Memory B cell (primary cell): ENCODE measurements around the gene MON1A.
A peak's percentile ranks its signal among the peaks of the same experiment; 100 is the strongest.

Source experiments
- ATAC-seq: fragments of 150-1000 bp; cut with Tn5 transposase; 2 replicates; pipeline ENCODE4 v1.10.0; 2021; ENCODE audit warnings: low read depth, mild to moderate bottlenecking, moderate library complexity
- DNase-seq, 2 donors: peaks; one replicate each; pipeline ENCODE4 v3.0.0; 2022; ENCODE audit warnings: low spot score in 2 of 2
- H3K27ac Mint-ChIP-seq: one replicate; pipeline ENCODE4 v1.8.0; 2022; ENCODE audit warnings: mild to moderate bottlenecking, moderate library complexity, mixed read lengths
- H3K27me3 Mint-ChIP-seq: one replicate; pipeline ENCODE4 v1.8.0; 2022; ENCODE audit warnings: mixed read lengths
- H3K36me3 Mint-ChIP-seq: one replicate; pipeline ENCODE4 v1.8.0; 2022; ENCODE audit warnings: mild to moderate bottlenecking, mixed read lengths
- H3K4me1 Mint-ChIP-seq: one replicate; pipeline ENCODE4 v1.8.0; 2022; ENCODE audit warnings: mixed read lengths
- H3K4me3 Mint-ChIP-seq: one replicate; pipeline ENCODE4 v1.8.0; 2022; ENCODE audit warnings: mild to moderate bottlenecking, moderate library complexity, mixed read lengths
- H3K9me3 Mint-ChIP-seq: one replicate; pipeline ENCODE4 v1.8.0; 2022; ENCODE audit warnings: mixed read lengths

The MON1A gene

DNA sequence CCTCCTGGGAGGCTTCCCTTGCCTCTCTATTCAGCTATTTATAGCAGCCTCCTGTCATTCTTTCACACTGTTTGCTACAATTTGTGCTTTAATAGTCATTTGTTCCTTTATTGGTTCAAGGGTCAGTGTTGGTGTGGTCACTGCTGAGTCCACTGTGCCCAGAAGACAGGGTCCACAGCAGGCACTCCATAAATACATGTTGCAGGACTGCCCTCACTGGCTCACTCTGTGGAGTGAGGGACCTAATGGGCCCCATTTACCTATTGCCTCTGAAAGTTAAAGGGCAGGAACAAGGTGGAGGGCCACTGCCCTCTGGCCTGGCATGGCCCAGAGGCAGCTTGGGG lies 42.7 kb downstream of the MON1A start:
- Mint-ChIP-seq H3K4me1 (no peaks in the 10 kb centered on the region), H3K4me3 (no peak overlapping the region), H3K9me3 (no peaks in the 10 kb centered on the region), H3K36me3 (no peaks in the 10 kb centered on the region), H3K27ac (no peak overlapping the region), H3K27me3 (no peaks in the 10 kb centered on the region)
- ATAC-seq = no peak
- DNase-seq = no peak

DNA sequence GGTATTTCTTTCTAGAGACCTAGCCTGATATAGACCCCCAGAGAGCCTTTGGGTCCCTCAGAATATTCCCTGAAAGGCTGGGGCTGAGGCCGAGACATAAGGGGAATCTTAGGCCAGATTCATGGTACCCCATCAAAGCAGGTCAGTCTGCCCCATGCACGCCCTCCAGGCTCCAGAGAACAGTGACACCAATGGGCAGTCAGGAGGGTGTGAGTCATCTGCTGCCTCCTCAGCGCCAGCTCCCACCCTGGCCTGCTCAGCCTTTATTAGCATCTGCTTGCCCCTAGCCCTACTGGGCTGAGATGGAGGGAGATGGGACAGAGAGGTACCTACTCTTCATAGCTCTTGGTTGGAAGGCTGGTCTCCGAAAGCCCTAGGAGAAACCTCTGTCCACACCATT lies 45.6 kb downstream of the MON1A start:
- Mint-ChIP-seq H3K36me3 (no peaks in the 10 kb centered on the region), H3K27me3 (peaks cover 3% of the 10 kb centered on the region), H3K4me1 (no peaks in the 10 kb centered on the region), H3K9me3 (no peaks in the 10 kb centered on the region), H3K27ac (no peak overlapping the region), H3K4me3 (no peak overlapping the region)
- DNase-seq (no peak), ATAC-seq (no peak)

DNA sequence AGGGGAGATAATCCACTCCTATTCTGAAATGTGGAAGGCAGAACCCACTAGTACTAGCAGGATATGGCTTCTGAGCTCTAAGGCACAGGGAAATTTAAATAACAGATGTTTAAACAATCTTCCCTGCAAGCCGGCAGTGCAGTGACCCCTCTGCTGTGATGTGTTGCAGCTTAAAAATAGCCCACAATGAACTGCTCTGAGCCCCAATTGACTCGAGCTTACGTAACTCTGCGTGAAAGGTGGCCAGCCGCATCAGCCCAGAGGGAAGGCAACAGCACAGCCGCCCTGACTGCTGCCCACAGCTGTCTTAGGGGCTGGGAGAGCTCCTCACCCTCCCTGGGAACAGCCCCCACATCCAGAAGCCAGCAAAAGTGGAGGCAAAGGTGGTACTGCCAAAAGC lies 47.4 kb downstream of the MON1A start:
- no peak overlapping the region for H3K4me3 Mint-ChIP-seq
- DNase-seq (no peak), ATAC-seq (no peak)
- H3K36me3 Mint-ChIP-seq = no peaks in the 10 kb centered on the region
- H3K4me1 Mint-ChIP-seq = no peaks in the 10 kb centered on the region
- H3K27me3 Mint-ChIP-seq = peaks cover 3% of the 10 kb centered on the region
- no peaks in the 10 kb centered on the region for H3K9me3 Mint-ChIP-seq
- H3K27ac Mint-ChIP-seq = no peak overlapping the region

DNA sequence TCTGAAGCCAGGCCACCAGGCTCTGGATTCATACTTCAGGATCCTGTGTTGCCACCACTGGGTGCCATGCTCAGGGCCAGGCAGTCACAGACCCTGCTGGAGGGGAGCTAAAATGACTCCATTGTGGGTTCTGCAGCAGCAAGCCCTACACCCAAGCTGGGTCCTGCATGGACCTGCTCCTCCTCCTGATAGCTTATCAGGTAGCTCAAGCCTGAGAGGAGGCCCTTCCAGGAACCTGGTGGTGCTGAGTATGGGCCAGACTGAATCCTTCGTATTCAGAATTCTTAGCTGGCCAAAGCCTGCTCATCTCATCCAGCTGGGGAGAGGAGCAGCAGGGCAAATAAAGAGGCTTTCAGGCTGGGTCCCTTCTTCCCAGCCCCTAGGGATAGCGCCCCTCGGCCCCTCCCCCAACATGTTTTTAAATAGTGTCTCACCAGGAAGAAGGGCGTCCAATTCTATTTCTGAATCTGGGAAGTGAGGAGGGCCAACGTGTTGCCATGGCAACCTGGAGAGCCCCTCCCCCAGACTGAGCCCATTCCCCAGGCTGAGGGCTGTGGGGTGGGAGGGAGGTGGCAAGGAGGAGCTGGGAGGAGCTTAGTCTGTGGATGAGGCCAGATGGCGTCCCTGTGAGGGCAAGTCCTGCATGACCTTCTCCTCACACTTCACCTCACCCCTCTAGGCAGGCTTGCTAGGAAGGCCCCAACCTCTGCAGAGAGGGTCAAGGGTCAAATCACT lies 48.9 kb downstream of the MON1A start:
- Mint-ChIP-seq H3K4me1 (no peaks in the 10 kb centered on the region), H3K27me3 (peaks cover 6% of the 10 kb centered on the region), H3K9me3 (no peaks in the 10 kb centered on the region), H3K4me3 (no peak overlapping the region), H3K27ac (no peak overlapping the region), H3K36me3 (no peaks in the 10 kb centered on the region)
- no peak for ATAC-seq
- DNase-seq = no peak

DNA sequence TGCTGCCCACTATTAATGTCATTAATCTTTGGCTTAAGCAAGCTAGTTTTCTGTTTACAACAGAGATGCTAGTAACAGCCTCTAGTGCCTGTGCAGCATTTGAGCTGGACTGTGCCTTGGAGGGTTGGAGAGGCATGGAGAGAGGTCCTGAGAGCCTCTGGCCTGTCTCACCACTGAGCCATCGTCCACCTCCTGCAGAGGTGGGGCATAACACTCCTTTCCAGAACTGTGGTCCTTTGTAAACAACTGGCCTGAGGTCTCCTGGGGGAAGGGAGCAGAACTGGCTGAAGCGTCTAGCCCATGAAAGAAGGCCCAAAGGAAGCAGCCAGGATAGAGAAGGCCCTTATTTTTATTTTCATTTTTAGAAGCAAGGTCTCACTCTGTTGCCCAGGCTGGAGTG lies 49.9 kb downstream of the MON1A start:
- no peaks in the 10 kb centered on the region for H3K4me1 Mint-ChIP-seq
- no peak overlapping the region for H3K27ac Mint-ChIP-seq
- no peaks in the 10 kb centered on the region for H3K9me3 Mint-ChIP-seq
- H3K4me3 Mint-ChIP-seq = no peak overlapping the region
- peaks cover 6% of the 10 kb centered on the region for H3K27me3 Mint-ChIP-seq
- H3K36me3 Mint-ChIP-seq = no peaks in the 10 kb centered on the region
- DNase-seq (no peak), ATAC-seq (no peak)

DNA sequence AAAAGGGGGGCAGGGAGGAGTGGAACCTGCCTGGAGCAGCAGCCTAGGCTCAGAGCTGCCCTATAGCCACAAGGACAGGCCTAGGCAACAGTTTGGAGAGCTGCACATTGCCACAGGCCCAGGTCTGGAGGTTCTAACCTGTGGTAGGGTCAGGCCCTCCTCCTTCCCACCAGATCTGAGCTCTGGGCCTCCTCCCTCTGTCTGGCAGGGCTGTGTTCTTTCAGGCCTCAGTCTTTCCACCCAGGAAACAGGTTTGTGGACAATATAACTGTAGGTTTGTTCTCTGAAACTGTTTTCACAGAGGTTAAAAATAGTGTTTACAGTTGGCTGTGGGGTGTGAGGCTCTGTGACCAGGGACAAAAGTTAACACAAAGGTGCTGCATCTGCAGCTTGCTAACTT lies 50.9 kb downstream of the MON1A start:
- H3K4me3 Mint-ChIP-seq = no peak overlapping the region
- no peaks in the 10 kb centered on the region for H3K36me3 Mint-ChIP-seq
- ATAC-seq = no peak
- DNase-seq = no peak
- no peaks in the 10 kb centered on the region for H3K4me1 Mint-ChIP-seq
- peaks cover 6% of the 10 kb centered on the region for H3K27me3 Mint-ChIP-seq
- H3K27ac Mint-ChIP-seq = no peak overlapping the region
- no peaks in the 10 kb centered on the region for H3K9me3 Mint-ChIP-seq

DNA sequence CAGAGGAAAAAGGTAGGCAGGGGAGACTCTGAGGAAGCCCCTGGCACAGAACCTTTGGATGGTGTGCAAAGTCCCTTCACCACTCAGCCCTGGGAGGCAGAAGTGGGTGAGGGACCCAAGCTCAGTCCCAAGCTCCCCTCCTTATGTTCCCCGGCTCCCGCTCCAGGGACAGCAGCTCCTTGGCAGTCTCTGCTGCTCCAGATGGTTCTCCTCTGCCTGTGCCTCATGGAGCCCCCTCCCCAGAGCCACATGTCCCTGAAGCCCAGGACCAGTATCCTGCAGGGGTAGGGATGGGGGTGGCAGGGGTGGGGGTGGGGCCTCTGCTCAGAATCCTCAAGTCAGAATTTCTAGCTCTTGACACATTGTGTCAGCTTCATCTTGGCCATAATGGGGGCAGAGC lies 51.9 kb downstream of the MON1A start:
- Mint-ChIP-seq H3K4me1 (no peaks in the 10 kb centered on the region), H3K9me3 (no peaks in the 10 kb centered on the region), H3K4me3 (no peak overlapping the region), H3K27me3 (peaks cover 6% of the 10 kb centered on the region), H3K27ac (no peak overlapping the region), H3K36me3 (no peaks in the 10 kb centered on the region)
- no peak for DNase-seq
- no peak for ATAC-seq

DNA sequence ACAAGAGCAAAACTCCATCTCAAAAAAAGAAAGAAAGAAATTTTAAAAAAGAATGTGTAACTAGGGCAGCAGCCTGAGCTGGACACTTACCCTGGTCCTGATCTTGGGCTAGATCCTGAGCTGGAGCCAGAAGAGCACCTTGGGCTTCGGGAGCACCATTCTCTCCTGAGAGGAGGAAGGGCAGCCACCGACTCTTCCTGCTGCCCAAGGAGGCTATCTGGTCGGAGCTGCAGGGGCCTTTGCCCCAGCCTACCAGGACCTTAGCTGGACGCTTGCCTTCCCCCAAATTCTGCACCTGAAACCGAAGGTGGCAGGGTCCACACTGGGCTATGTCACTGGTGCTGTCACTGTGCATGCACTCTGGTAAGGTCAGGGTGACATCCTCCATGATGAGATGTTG lies 53.0 kb downstream of the MON1A start:
- no peak for DNase-seq
- Mint-ChIP-seq H3K27me3 (peaks cover 6% of the 10 kb centered on the region), H3K27ac (no peak overlapping the region), H3K9me3 (no peaks in the 10 kb centered on the region), H3K4me1 (no peaks in the 10 kb centered on the region), H3K36me3 (no peaks in the 10 kb centered on the region), H3K4me3 (no peak overlapping the region)
- no peak for ATAC-seq

DNA sequence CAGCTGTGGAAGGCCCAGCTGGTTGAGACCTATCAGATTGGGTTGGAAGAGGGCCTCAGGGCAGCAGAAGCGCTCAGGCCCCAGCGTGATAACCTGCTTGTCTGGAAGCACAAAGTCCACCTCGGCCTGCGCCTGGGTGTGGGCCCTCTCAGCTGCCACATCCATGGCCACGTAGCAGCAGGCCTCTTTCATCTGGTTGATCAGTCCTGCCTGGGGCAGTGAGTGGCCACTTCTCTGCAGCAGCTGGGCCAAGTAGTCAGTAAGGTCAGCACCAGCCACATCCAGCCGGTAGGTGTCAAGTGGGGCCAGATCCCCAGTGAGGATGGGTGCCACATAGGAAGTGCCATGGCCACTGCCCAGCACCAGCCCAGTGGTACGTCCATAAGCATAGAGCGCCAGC lies 56.0 kb downstream of the MON1A start:
- Mint-ChIP-seq H3K27me3 (peaks cover 11% of the 10 kb centered on the region), H3K4me3 (no peak overlapping the region), H3K9me3 (no peaks in the 10 kb centered on the region), H3K4me1 (peaks cover under 1% of the 10 kb centered on the region), H3K36me3 (no peaks in the 10 kb centered on the region), H3K27ac (no peak overlapping the region)
- DNase-seq = no peak
- ATAC-seq = no peak

DNA sequence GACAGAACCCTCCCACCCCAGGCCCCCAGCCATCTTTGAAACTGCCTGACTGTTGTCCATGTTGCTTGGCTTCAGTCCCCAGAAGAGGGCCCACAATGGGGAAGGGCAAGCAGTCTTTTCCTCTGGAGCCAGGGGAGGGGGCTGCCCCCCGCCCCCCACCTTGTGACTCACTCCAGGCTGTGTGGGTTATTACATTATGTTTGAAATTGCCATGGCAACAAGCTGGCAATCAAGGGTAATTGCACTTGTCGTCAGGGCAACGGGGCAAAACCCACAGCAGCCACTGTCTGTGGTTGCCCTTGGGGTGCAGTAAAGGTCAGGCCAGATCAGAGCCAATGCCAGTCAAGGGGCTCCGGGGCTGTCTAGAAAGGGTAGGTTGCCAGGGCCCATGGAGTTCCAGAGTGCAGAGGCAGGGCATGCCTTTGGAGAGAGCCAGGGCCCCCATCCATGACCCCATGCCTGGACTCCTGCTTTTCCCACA lies 56.8 kb downstream of the MON1A start:
- no peak overlapping the region for H3K27ac Mint-ChIP-seq
- peak; percentile 68 for ATAC-seq

DNA sequence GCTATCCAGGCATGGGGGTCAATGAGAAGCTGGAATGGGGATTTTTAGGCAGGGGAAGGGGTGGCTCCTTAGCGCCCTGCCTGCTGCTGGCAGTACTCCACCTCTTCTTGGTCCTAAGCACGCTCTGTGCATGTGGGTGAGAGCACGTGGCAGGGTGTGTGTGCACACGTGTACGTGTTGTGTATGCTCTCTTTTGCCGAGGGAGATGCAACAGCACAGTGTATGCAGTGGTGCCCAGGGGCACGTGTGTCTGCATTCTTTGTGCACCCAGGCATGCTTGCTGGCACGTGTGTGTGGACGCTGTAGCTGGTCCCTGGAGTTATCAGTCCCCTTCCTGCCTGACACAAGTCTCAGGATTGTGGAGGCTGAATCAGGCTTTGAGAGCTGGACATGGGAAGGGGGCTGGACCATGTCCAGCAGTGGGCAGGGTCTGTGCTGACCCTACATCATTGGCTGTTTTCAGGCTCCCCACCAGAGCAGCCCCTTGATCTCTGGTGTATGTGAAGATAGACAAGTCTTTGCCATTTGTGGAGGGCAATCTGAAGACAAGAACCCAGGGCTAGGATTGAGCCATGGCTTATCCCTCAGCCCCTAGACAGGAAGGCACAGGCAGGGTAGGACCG lies 58.0 kb downstream of the MON1A start:
- peaks cover 19% of the 10 kb centered on the region for H3K27me3 Mint-ChIP-seq
- DNase-seq (no peak), ATAC-seq (no peak)
- peak overlapping the region; percentile 42 for H3K27ac Mint-ChIP-seq
- H3K4me1 Mint-ChIP-seq = peaks cover 3% of the 10 kb centered on the region
- H3K36me3 Mint-ChIP-seq = no peaks in the 10 kb centered on the region
- H3K4me3 Mint-ChIP-seq = no peak overlapping the region
- no peaks in the 10 kb centered on the region for H3K9me3 Mint-ChIP-seq

More for the DNA sequence above, 56.8 kb downstream of the MON1A start:
- peaks cover 11% of the 10 kb centered on the region for H3K27me3 Mint-ChIP-seq
- H3K9me3 Mint-ChIP-seq = no peaks in the 10 kb centered on the region
- DNase-seq = peak in 1 of 2 donors; percentile 32
- H3K4me1 Mint-ChIP-seq = peaks cover 3% of the 10 kb centered on the region
- H3K4me3 Mint-ChIP-seq = no peak overlapping the region
- no peaks in the 10 kb centered on the region for H3K36me3 Mint-ChIP-seq

DNA sequence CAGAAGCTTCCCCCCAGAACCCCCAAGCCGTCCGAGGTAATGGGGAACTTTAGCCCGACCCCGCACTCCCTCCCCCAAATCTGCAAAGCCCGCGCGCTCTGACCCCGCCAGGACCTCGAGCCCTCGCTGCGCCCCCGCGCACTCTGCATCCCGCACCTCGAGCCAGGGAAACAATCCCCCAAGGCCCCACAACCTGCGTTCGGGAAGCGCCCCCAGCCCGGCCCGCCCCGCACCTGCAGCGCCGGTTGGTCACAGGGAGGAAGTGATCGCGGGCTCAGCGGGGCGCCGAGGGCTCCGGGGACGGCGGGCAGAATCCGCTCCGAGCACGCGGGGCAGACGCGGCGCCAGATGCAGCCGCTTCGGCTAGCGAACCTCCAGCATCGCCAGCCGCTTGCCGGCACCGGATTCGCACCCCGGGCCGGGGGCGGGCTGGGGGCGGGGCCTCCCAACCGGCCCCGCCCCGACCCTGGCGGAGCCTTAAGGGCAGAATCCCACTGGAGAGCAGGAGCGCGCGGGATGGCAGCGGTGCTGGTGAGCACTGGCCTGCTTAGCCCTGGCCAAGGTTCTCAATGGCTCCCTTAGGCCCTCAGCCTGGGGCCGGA lies 60.0 kb downstream of the MON1A start, which contains the start of gene CAMKV:
CAMKV (minus strand) TSS at position 382 of the 602 bp plus-strand sequence. CDS start 7,518 bp downstream, outside the sequence.
- no peak within 1 kb of the TSS for H3K27ac Mint-ChIP-seq
- peak within 1 kb of the TSS; percentile 54 for H3K4me3 Mint-ChIP-seq
- ATAC-seq (peak; percentile 64), DNase-seq (peak in 1 of 2 donors; percentile 40)
- no peaks in the 10 kb centered on the region for H3K36me3 Mint-ChIP-seq
- H3K4me1 Mint-ChIP-seq = peaks cover 3% of the 10 kb centered on the region
- no peaks in the 10 kb centered on the region for H3K9me3 Mint-ChIP-seq
- peaks cover 21% of the 10 kb centered on the region for H3K27me3 Mint-ChIP-seq

DNA sequence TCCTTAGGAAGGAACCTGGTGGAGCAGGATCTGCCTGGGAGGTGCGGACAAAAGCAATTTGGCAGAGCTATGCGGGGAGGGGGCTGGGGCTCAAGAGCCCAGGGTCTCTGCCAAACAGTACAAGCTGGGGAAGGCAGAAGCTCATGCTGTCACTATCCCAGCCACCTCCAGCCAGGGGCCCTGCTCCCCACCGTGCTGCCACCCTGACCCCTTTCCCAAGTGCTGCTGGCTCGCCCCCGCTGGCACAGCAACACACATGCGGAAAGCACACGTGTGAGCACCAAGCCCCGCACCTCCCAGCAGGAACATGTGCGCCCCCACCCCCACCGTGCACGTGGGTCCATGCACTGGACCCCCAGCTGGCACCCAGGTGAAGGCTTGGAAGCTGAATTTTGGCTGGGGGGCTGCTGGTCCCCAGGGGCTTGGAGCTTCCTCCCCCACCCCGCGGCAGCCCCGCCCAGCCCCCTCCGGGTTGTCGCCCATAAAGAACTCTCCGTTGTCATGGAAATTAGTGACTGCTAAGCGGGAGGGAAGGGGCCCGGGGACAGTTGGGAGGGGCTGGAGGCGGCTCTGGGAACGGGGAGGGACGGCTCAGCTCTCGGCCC lies 60.6 kb downstream of the MON1A start:
- ATAC-seq = no peak

DNA sequence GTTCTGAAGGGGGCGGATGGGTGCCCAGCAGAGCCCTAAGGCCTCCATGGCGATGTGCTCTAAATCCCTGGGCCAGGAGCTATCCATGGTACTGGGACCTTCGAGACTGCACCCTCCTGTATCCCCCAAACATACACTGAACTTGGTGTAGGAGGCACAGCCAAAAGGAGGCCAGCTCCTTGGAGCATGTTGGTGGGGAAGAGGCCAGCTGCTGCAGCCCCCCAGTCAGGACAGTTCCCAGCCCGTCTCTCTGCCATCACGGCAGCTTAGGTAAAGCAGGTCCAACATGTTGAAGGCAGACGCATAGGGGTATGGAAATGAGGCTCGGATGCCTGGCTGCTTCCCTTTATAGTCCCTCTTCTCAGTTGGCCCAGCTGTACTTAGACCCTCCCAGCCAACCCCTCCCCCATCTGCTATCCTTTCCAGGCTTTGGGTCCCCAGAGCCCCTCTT lies 61.7 kb downstream of the MON1A start:
- Mint-ChIP-seq H3K27me3 (peaks cover 24% of the 10 kb centered on the region), H3K4me3 (no peak overlapping the region), H3K9me3 (no peaks in the 10 kb centered on the region), H3K36me3 (no peaks in the 10 kb centered on the region), H3K27ac (no peak overlapping the region), H3K4me1 (peaks cover 3% of the 10 kb centered on the region)
- DNase-seq (no peak), ATAC-seq (no peak)

More for the DNA sequence above, 60.6 kb downstream of the MON1A start:
- no peak overlapping the region for H3K27ac Mint-ChIP-seq
- no peaks in the 10 kb centered on the region for H3K36me3 Mint-ChIP-seq
- H3K4me3 Mint-ChIP-seq = peak overlapping the region; percentile 39
- DNase-seq = no peak
- H3K4me1 Mint-ChIP-seq = peaks cover 3% of the 10 kb centered on the region
- peaks cover 21% of the 10 kb centered on the region for H3K27me3 Mint-ChIP-seq
- H3K9me3 Mint-ChIP-seq = no peaks in the 10 kb centered on the region
